ENCODE data around the gene PLEKHM3.

- TF ChIP-seq BHLHE40 (IDR thresholded peaks at IDR 0.05; ENCODE audit: borderline replicate concordance) (no peak), L3MBTL2 (conservative IDR thresholded peaks at IDR 0.05) (no peak), FOXM1 (IDR thresholded peaks at IDR 0.05; ENCODE audit: borderline replicate concordance) (no peak), ARNT (IDR thresholded peaks at IDR 0.05) (no peak), LEF1 (IDR thresholded peaks at IDR 0.05; ENCODE audit: borderline replicate concordance) (no peak), SP1 (IDR thresholded peaks at IDR 0.05) (no peak), TARDBP (IDR thresholded peaks at IDR 0.05) (no peak), HDGF (IDR thresholded peaks at IDR 0.05; ENCODE audit: borderline replicate concordance) (no peak), FOXK2 (IDR thresholded peaks at IDR 0.05) (no peak), ZNF384 (IDR thresholded peaks at IDR 0.05) (no peak), NFRKB (IDR thresholded peaks at IDR 0.05) (no peak), ELF4 (IDR thresholded peaks at IDR 0.05) (no peak), SUZ12 (IDR thresholded peaks at IDR 0.05) (no peak)
- TF ChIP-seq, protein P1, sequence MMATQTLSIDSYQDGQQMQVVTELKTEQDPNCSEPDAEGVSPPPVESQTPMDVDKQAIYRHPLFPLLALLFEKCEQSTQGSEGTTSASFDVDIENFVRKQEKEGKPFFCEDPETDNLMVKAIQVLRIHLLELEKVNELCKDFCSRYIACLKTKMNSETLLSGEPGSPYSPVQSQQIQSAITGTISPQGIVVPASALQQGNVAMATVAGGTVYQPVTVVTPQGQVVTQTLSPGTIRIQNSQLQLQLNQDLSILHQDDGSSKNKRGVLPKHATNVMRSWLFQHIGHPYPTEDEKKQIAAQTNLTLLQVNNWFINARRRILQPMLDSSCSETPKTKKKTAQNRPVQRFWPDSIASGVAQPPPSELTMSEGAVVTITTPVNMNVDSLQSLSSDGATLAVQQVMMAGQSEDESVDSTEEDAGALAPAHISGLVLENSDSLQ (IDR thresholded peaks at IDR 0.05): no peak
Observed at GRCh38 chr2:207772081-207772843, 253.1 kb downstream of the PLEKHM3 start.

Measured in HEK293T (cell line).